Stimulated activated CD4-positive, alpha-beta T cell treated with anti-CD3 and anti-CD28 coated beads, TNF-alpha, amount 100 ng/mL, for 4 hours (primary cell): ENCODE measurements around the gene KRT80.

ENCODE experiments used
- DNase-seq, 3 experiments: peaks; one replicate each; pipeline ENCODE4 v3.0.0-alpha.2; 2020; ENCODE audit warnings: low read depth in 3 of 3

KRT80 gene

DNA sequence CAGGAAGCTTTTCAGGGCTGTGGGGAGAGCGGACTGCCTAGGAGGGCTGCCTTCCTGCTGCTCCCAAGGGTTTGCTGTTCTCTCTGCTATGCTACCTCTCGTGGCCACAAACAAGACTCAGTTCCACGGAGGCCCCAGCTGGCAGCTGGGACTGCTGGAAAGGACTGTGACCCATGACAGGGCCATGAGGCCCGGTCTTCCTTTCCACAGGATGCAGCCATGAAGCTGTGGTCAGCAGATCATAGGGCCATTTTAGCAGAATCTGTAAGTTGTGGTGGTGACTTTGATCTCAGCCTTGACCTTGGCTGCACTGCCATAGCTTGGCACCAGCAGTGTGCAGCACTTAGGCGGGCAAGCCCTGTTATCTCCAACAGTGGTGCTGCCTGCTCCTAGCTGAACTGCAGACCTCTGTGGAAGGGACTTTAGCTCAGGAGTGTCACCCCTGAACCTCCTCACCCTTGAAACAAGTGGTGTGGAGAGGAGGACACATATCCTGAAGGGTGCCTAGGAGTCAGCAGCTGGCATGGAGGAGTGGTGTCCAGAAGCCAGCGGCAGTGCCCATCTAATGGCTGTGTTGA is 12.3 kb downstream of the KRT80 start:
- DNase-seq: no peak

DNA sequence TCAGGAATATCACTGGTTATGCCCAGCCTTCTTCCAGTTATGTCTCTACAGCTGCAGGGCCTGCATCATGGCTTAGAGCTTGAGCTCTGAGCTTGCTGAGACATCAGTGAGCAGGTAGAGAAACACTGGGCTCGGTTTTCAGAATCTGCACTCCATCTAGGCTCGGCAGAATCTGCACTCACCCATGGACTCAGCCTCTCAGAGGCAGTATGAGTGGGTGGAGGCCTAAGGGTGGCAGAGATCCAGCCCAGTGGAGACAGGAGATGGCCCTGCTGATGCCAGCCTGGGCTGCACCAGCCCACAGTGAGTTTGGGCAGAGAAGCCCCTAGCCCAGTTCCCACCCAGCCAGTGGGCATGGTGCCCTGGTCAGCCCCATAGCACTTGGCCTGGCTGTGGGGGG is 12.8 kb downstream of the KRT80 start:
- no peak for DNase-seq

DNA sequence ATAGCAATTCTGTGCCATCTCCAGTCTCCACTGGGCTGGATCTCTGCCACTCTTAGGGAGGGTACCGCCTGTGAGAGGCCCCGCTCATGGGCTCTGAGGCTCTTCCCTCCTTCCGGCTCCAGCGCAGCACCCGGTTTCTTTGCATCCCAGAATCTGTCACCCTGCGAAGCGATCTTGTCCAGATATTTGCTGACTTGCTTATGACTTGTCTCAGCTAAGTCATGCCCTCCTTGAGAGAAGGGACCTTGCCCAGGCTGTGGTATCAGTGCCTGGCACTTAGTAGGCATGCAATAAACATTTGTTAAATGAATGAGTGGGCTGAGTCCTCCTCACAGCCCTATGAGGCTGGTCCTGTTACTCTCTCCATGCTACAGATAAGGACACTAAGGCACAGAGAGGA is 13.4 kb downstream of the KRT80 start:
- DNase-seq: no peak

DNA sequence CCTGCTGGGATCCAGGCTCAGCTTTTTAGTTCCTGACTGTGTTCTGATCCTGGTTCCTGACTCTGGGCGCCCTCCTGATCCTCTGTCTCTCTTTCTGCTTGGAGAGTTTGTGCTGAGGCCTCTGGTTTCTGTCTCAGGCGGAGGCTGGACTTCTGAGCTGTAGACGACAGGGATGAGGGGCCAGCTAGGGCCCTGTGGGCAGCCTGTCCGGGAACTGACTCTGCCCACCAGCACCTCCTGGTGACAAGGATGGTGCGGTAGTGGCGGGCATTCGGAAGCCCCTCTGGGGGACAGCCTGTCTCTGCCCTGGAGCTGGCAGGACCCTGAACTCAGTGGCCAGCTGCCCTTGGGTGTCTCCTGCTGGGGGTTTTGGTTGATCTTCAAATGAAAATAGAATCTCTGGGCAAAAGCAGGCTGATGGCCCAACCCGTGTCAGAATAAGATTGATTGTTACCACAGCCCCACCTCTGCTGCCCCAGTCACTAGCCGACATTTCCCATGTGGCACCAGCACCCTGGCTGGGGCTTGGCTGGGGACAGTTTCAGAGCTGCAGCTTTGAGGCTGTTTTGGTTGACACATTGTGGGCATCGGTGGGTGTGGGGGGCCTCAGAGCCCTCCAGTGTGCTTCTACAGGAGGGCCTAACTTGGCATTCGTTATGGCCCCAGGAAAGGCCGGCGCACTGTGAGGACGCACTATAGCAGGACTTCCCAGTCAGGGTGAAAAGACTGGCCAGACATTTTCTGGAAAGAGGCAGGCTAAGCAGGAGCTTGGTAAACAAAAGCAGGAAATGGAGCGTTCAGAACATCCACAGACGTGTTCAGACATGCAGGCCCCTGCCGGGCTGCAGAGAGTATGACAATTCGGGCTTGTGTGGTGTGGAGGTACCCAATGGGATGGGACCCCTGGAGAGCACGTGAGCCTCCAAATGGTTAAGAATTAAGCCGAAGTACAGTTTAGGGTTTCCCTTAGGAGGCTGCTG is 16.2 kb downstream of the KRT80 start:
- DNase-seq: no peak

DNA sequence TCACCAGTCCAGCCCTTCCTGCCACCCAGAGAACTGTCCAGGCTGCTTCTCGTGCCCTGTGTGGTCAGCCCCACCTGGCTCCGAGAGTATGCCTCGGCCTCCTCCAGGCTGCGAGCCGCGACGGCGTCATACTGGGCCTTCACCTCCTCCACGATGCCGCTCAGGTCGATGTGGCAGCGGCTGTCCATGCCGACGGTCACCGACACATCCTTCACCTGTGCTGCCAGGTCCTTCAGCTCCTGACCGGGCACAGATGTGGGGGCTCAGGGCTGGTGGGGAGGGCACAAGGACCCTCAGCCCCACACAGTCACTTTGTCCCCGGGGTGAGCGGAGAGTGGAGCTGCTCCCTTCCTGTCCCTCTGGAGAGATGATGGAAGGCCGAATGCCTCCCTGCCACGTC is 18.3 kb downstream of the KRT80 start:
- DNase-seq: no peak

DNA sequence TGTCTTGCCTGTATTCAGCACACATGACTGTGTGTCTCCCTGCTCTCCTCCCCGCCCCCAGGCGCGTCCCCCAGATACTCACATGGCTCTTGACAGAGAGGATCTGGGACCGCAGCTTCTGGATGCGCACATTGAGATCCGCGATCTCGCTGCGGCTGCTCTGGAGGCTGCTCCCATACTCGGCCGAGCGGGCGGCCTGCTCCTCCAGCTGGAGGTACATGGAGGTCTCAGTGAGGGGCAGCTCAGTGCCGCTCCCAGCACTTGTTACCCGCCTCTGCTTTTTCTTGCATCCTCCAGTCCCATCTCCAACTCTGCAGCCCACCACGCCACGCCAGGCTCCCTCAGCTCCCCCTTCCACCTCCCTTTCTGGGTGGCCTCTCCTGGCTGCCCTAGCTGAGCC is 18.9 kb downstream of the KRT80 start:
- DNase-seq: no peak

DNA sequence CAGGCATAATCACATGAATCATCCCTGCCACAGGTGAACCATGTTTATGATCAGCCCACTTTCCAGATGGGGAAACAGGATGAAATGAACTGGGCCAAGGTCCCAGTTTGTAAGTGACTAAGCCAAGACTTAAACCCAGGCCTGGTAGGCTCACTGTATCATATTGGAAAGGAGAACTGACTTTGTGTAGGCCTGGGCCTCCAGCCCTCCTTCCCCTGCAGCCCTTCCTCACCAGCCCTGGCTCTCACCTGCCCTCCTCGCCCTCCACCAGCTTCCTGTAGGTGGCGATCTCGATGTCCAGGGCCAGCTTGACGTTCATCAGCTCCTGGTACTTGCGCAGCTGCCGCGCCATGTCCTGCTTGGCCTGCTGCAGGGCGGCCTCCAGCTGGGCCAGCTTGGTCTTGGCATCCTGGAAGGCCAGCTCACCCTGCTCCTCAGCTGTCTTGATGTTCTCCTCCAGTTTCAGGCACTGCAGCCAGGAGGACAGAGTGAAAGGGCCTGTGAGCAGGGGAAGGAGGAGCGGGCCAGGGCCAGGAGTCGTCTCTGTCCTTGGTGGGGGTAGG is 19.8 kb downstream of the KRT80 start:
- DNase-seq: no peak

DNA sequence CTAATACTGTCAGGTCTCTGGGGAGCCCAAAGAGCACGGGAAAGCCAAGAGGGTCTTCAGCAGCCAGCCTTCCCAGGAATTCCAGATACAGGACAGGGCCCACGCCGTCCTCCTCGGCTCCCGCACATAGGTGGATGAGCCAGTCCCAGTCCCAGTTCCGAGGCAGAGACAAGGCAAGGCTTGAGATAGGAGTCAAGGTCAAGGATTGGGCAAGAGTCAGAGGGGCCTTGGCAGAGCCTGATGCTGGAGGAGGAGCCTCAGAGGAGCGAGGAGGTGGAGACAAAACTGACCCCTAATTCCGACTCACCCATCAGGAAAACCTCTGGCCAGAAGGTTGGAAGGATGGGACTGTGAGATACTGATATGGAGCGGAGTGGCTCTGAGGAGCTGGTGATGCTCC is 21.0 kb downstream of the KRT80 start:
- DNase-seq: no peak

DNA sequence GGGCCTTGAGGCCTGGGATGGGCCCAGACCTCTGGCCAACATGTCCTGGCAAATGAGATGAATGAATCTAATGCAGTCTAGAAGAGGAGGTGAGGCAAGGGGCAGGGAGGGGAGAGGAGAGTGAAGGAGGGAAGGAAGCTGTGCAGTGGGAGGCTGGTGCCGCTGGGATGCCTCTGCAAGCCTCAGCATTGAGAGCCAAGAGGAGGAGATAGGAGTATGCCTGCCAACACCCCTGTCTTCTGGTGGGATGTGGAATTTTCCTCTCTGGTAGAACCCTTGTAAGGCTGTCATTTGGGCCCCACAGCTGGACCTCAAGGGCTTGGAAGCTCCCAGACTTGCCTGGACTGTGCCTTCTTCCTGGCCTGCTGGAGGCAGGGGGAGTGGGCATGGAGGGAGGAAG is 21.9 kb downstream of the KRT80 start:
- DNase-seq: no peak

DNA sequence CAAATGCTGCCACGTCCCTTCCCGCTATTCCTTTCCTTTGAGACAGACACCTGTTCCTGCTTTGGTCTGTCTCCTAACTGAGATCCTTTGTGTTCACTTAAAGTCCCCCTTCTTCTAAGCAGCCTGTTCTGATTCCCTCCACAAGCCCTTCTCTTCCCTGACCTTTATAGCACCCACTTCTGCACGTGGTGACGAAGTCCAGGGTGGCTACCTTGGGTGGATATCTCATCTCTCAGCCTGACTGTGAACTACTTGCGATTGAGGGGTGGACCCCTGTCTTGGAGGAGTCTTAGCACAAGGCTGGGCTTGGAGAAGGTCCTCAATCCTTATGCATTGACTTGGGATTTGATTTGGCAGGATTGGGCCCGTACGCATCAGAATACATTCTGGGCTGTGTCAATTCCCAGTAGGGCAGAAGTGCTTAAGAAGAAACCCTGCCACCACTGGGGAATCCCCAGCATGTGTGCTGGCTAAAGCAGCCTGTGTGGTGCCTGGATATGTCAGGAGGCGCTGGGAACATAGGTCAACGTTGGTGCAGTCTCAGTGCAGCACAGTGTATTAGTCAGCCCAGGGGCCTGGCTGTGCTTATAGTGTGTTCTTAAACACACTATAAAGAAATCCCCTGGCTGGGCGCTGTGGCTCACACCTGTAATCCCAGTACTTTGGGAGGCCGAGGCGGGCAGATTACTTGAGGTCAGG is 23.6 kb downstream of the KRT80 start:
- no peak for DNase-seq

DNA sequence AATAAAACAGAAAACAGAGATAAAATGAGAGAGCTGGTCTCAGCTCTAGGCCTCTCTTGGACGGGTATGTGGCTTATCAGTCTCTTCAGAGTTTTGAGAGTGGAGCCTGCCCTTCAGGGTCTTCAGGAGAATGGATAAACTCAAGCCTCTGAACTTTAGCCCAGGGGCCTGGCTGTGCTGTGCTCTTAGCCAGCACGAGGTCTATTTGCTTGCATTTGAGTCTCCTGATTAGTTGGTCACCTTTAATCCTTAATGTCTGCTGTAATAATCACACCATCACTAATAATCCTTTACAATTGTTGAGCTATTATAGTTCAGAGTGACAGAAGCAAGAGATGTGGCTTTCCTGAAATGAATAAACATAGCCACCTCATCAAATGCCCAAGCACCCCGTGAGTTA is 24.3 kb downstream of the KRT80 start:
- no peak for DNase-seq

DNA sequence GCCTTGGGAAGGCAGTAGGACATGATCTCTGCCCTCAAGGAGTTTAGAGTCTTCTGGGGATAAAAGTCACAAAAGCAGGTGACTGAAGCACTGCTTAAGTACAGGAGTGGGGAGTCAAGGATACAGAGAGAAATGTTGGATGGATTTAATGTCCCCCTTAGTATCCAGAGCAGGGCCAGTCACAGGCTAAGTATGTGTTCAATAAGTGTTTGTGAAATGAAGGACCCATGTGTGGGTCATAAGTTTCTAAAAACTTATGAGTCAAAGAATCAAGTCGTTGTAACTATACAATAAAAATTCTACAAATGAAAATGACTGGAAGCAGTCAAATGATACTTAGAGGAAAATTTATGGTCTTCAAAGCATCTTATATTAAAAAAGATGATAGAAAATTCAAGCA is 25.1 kb downstream of the KRT80 start:
- DNase-seq: no peak

DNA sequence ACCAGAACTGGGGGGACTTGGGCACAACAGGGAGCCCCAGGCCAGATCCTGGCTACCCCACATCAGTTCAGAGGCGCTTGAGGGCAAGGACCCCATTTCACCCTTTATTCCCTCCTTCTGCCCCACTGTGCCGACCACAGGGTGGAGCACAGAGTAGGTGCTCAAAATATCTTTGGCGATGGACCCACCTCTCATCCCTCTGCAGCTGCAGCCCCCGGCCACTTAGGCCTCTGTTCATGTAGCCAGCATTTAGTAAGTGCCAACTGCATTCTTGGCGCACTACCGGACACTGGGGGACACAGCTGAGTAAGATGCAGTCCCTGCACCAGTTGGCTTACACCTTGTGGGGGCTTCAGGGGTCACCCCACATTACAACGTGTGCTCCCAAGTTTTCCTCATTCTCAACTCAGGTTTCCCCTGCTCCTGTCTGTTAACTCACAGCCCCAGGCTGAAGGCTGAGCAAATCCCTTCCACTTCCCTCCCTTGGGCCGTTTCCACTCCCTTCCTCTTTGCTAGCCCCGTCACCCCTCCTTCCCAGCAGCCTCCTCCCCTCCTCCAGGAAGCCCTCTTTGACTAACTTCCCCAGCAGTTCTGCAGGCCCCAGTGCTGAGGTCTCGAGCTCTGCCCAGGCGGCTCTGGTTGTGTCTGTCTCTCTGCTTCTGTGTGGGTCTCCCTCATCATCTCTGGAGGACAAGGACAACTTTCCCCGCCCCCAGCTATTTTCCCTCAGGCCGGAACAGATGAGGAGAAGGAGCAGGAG is 26.5 kb downstream of the KRT80 start:
- DNase-seq: no peak

DNA sequence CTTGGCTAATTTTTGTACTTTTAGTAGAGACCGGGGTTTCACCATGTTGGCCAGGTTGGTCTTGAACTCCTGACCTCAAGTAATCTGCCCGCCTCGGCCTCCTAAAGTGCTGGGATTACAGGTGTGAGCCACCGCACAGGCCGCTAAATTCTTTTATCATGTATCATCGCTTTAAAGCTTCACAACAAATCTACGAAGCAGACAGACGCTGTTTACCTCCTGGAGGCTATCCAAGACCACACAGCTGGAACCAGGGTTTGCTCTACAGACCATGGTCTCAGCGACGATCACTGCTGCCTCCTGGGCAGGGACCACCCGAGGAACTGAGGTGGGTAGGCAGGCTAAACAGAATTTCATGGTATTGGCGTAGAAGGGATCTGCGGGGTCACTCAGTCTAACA is 27.2 kb downstream of the KRT80 start:
- no peak for DNase-seq

DNA sequence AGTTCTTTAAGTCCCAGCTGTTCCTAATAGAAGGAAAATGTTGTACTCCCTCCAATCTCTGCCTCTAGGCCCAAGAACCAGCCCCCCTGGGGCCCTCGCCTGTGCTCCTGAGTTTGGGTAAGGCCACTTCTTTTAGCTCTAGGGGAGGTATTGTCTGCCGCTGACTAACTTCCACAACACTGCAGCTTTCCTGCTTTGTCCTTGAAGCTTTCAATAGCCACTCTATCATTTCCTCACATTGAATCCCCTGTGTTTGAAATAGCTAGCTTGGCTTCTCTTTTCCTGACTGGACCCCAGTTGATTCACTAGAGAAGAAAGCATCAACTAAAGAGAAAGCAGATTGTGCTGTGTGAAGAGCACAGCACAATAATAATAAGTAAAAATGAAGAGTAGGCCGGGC is 28.8 kb downstream of the KRT80 start:
- DNase-seq: no peak

DNA sequence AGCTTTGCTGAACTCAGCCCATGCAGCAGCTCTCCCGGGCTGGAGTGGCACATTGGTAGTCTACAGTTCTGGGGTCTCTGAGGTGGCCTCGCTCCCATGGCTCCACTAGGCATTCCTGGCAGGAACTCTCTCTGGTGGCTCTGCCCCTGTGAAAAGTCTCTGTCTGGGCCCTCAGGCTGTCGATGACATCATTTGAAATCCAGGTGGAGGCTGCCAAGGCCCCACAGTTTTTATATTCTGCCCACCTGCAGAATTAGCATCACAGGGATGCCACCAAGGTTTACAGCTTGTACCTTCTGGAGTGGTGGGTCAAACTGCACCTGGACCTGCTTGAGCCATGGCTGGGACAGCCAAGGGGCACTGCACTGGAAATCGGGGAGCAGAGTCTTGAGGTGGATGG is 31.6 kb downstream of the KRT80 start:
- DNase-seq: no peak

DNA sequence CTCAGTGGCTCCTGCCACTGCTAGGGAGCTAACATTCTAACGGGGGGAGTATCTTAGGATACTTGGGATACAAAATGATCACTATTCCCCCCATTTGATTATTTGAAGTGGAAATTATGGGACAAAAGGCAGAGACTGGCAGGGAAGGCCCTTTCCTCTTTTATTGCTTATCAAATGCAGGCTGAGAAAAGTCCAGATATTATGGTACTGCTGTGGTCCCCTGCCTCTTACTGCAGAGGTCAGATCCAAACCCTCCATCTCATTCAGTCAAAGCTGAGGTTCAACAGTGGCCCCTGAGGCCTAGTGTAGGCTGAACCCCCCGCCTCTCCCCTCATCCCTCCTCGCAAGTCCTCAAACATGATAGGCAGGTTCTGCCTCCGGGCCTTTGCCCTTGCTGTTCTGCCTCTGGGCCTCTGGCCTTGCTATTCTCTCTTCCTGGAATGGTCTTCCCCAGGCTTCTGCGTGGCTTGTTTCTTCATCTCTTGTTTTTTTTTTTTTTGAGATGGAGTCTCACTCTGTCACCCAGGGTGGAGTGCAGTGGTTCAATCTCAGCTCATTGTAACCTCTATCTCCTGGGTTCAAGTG is 34.2 kb downstream of the KRT80 start:
- no peak for DNase-seq

DNA sequence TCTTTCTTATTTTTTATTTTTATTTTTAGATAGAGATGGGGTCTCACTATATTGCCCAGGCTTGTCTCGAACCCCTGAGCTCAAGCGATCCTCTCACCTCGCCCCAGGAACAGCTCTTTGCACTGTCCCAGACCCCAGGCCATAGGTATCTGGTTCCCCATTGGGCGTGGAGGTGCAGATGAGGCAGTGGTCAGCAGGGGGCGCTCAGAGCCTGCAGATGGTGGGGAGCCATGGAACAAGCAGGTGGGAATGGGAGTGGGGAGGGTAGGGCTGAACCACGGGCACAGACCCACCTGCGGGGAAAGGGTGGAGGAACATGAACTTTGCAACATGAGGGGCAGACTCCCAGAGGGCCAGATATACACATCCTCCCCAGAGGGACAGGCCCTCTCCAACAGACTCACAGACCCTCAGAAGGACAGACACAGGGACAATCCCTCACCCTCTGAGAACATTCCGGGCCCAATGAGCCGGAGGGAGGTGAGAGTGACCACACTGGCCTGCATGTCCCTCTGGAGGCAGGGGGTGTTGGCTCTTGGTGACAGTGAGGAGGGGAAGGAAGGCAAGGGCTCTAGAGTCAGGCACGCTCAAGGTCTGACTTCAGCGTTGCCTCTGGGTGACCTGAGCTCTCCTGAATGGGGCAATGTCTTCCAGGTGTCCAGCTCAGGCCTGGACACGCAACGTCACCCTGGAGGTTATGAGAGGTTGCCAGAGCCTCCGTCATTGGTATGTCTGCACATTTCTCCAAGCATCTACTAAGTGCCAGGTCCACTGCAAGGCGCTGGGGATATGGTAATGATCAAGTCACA is 34.9 kb downstream of the KRT80 start:
- peak; percentile 53 to 59 (median 56) for DNase-seq

DNA sequence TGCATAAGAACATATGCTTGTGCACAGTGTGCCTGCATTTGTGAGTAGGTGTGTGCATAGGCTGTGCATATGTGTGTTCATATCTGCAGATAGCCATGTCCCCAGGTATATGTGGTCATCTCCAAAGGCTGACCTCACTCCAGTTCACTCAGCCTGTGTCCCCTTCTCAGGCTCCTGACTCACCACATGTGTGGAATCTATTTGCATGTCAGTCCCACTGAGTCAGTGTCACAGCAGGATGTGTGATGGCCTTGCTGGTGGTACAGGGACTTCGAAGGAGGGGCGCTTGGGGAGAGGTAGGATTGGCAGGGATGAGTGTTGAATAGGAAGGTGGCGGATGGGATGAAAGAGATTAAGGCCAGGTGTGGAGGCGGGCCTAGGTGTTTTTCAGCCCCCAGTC is 35.5 kb downstream of the KRT80 start:
- DNase-seq: no peak

DNA sequence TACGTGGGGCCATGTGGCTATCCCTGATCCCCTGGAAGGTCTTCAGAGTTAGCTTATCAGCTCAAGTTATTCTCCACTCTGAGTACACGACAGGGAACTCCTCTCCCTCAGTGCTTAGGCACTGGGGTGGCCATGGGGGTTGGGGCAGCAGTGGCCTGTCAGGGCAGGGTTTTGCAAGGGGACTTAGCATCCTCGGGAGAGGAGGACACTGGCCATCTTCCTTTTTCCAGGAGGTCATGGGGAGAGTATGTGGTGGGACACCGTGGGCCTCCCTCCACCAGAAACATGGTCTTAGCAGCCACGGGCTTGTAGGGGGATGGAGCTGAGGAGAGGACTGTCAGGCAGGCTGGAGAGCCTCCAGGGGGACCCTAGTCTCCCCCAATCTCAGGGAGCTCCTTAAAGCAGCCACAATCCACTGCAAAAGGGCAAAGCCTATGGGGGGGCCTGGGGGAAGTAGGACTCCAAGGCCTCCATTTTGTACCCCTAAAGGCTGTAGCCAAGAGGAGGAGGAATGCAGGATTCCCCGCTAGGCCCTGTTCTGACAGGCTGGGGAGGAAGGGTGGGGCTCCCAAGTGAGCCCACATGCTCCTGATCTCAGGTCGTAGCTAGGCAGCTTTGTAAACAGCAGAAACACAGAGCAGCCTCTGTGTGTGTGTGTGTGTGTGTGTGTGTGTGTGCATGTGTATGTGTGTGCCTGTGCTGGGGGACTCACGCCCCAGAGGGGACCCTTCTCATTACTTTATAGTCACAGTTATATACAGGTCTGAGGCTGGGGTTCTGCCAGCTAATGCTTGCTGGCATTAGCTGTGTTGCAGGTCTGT is 36.6 kb downstream of the KRT80 start:
- no peak for DNase-seq
